Effector memory CD4-positive, alpha-beta T cell (primary cell): Measurements from ENCODE around the gene MROH8.

Source experiments
- DNase-seq, 3 donors: peaks; one replicate each; pipeline ENCODE4 v3.0.0-alpha.2; 2020
- H3K27ac ChIP-seq: 2 replicates; pipeline ENCODE4 v1.7.0; 2013; ENCODE audit warnings: mild to moderate bottlenecking, low read length, moderate library complexity; ENCODE audit not compliant: insufficient read depth, poor library complexity, severe bottlenecking
- H3K27me3 ChIP-seq: replicated peaks from 2 replicates; pipeline ENCODE4 v1.7.0; 2013; ENCODE audit warnings: mild to moderate bottlenecking, low read length; ENCODE audit not compliant: insufficient read depth, control insufficient read depth, poor library complexity, severe bottlenecking
- H3K36me3 ChIP-seq: 2 replicates; pipeline ENCODE4 v1.7.0; 2013; ENCODE audit warnings: mild to moderate bottlenecking, low read length, moderate library complexity; ENCODE audit not compliant: control insufficient read depth, insufficient read depth
- H3K4me1 ChIP-seq: 2 replicates; pipeline ENCODE4 v1.7.0; 2013; ENCODE audit warnings: low read length, mild to moderate bottlenecking; ENCODE audit not compliant: control insufficient read depth, insufficient read depth, poor library complexity, severe bottlenecking
- H3K4me3 ChIP-seq: 2 replicates; pipeline ENCODE4 v1.7.0; 2013; ENCODE audit warnings: low read length, low read depth, mild to moderate bottlenecking; ENCODE audit not compliant: insufficient read depth, poor library complexity, severe bottlenecking
- H3K9me3 ChIP-seq: 2 replicates; pipeline ENCODE4 v1.7.0; 2013; ENCODE audit warnings: mild to moderate bottlenecking, low read length, moderate library complexity; ENCODE audit not compliant: control insufficient read depth

MROH8 gene

GRCh38 chr20:37185686-37186085, 6.3 kb upstream of the MROH8 start:
- Histone ChIP-seq H3K4me3 (no peak overlapping the region), H3K27me3 (no peaks in the 10 kb centered on the region), H3K9me3 (no peaks in the 10 kb centered on the region), H3K36me3 (peaks cover 50% of the 10 kb centered on the region), H3K4me1 (peaks cover 4% of the 10 kb centered on the region), H3K27ac (no peak overlapping the region)
- DNase-seq: no peak

- no peaks in the 10 kb centered on the region for H3K27me3 ChIP-seq
- peak overlapping the region; percentile 86 for H3K27ac ChIP-seq
- no peak for DNase-seq
- H3K36me3 ChIP-seq: peaks cover 14% of the 10 kb centered on the region
- no peaks in the 10 kb centered on the region for H3K9me3 ChIP-seq
- peaks cover 9% of the 10 kb centered on the region for H3K4me1 ChIP-seq
- H3K4me3 ChIP-seq: peak overlapping the region; percentile 87
Measured at GRCh38 chr20:37179683-37180524, 556 bp upstream of the MROH8 start.

GRCh38 chr20:37172836-37173235, 6.5 kb downstream of the MROH8 start:
- no peaks in the 10 kb centered on the region for H3K36me3 ChIP-seq
- H3K4me1 ChIP-seq: no peaks in the 10 kb centered on the region
- no peak overlapping the region for H3K27ac ChIP-seq
- no peaks in the 10 kb centered on the region for H3K27me3 ChIP-seq
- no peak for DNase-seq
- H3K4me3 ChIP-seq: no peak overlapping the region
- H3K9me3 ChIP-seq: no peaks in the 10 kb centered on the region

- H3K9me3 ChIP-seq: no peaks in the 10 kb centered on the region
- no peak overlapping the region for H3K4me3 ChIP-seq
- no peak overlapping the region for H3K27ac ChIP-seq
- no peak for DNase-seq
- H3K36me3 ChIP-seq: no peaks in the 10 kb centered on the region
- H3K27me3 ChIP-seq: no peaks in the 10 kb centered on the region
- H3K4me1 ChIP-seq: no peaks in the 10 kb centered on the region
Measured at GRCh38 chr20:37166867-37167266, 12.5 kb downstream of the MROH8 start.

DNA sequence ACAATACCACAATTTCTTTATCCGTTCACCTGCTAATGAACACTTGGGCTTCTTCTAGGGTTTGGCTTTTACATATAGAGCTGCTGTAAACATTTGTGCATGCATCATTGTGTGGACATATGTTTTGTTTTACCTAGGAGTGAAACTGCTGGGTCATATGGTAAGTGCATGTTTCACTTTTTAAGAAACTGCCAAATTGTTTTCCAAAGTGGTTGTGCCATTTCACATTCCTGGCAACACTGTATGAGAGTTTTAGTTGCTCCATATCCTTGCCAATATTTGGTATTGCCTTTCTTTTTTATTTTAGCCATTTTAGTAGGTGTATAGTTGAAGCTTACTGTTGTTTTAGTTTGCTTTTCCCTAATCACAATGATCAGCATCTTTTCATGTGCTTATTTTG, 14.3 kb downstream of the MROH8 start:
- H3K27ac ChIP-seq: no peak overlapping the region
- no peaks in the 10 kb centered on the region for H3K36me3 ChIP-seq
- H3K4me3 ChIP-seq: no peak overlapping the region
- H3K27me3 ChIP-seq: no peaks in the 10 kb centered on the region
- H3K4me1 ChIP-seq: no peaks in the 10 kb centered on the region
- no peak for DNase-seq
- no peaks in the 10 kb centered on the region for H3K9me3 ChIP-seq

- H3K4me3 ChIP-seq: no peak overlapping the region
- DNase-seq: no peak
- H3K4me1 ChIP-seq: no peaks in the 10 kb centered on the region
- no peak overlapping the region for H3K27ac ChIP-seq
- no peaks in the 10 kb centered on the region for H3K9me3 ChIP-seq
- no peaks in the 10 kb centered on the region for H3K27me3 ChIP-seq
- no peaks in the 10 kb centered on the region for H3K36me3 ChIP-seq
Measured at GRCh38 chr20:37163832-37164554, 15.4 kb downstream of the MROH8 start.

GRCh38 chr20:37162646-37163045, 16.7 kb downstream of the MROH8 start:
- Histone ChIP-seq H3K4me3 (no peak overlapping the region), H3K27ac (no peak overlapping the region), H3K9me3 (no peaks in the 10 kb centered on the region), H3K27me3 (no peaks in the 10 kb centered on the region), H3K4me1 (no peaks in the 10 kb centered on the region), H3K36me3 (no peaks in the 10 kb centered on the region)
- DNase-seq: no peak

DNA sequence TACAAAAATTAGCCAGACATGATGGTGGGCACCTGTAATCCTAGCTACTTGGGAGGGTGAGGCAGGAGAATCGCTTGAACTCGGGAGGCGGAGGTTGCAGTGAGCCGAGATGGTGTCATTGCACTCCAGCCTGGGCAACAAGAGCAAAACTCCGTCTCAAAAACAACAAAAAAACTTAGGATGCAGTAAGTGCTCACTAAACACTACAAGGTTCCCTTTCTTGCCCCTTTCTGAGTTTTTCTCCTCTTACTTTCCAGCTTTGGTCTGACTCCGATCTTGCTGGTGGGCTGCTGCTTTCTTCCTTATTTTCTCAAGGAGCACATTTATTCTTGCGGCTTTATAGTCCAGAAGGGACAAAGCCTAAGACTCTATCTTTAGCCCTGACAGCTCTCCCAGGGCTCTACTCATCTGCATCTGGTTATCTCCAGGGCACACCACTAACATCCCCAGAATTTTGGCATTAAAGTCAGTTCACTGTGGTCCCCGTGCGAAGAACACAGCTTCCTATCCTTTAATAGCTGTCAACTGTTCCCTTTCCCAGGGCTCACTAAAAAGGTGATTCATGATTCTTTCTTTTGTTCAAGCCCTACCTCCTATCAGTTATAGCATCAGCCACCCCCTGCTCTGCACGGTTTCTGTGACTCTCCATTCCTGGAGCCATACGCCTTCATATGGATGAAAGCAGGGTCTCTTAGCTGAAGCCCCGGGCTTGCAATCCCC, 17.4 kb downstream of the MROH8 start:
- Histone ChIP-seq H3K4me3 (no peak overlapping the region), H3K36me3 (no peaks in the 10 kb centered on the region), H3K27me3 (no peaks in the 10 kb centered on the region), H3K4me1 (no peaks in the 10 kb centered on the region), H3K9me3 (no peaks in the 10 kb centered on the region), H3K27ac (no peak overlapping the region)
- DNase-seq: no peak

DNA sequence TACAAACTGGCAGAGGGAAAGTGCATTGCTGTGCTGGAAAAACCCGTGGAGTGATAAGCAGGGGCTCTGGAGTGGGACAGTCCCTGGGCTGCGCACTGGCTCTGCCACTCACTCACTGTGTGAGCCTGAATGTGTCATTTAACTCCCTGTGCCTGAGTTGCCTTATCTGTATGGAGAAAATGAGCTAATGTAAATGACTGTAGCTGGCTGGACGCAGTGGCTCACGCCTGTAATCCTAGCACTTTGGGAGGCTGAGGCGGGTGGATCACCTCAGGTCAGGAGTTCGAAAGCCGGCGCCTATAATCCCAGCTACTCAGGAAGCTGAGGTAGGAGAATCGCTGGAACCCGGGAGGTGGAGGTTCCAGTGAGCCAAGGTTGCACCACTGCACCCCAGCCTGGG, 18.7 kb downstream of the MROH8 start:
- Histone ChIP-seq H3K4me3 (no peak overlapping the region), H3K9me3 (no peaks in the 10 kb centered on the region), H3K36me3 (no peaks in the 10 kb centered on the region), H3K27ac (no peak overlapping the region), H3K27me3 (no peaks in the 10 kb centered on the region), H3K4me1 (no peaks in the 10 kb centered on the region)
- no peak for DNase-seq

GRCh38 chr20:37158248-37158647, 21.1 kb downstream of the MROH8 start:
- Histone ChIP-seq H3K27me3 (no peaks in the 10 kb centered on the region), H3K36me3 (no peaks in the 10 kb centered on the region), H3K4me3 (no peak overlapping the region), H3K4me1 (no peaks in the 10 kb centered on the region), H3K27ac (no peak overlapping the region), H3K9me3 (no peaks in the 10 kb centered on the region)
- no peak for DNase-seq
